Natural killer cell (primary cell): Measurements from ENCODE around the gene TLCD4. TPM values are rescaled to one million over a fixed set of nuclear protein-coding genes. Genes with fewer than 3 reads are reported as not detected.
"Not testable (repeated sequence)": the region's sequence is repeated elsewhere in the genome, so short reads cannot be mapped to it uniquely, and the experiment has no call there.

Experiments
- ATAC-seq, 3 donors: fragments of 150-1000 bp in 2 of 3; fragments of 200-7000 bp in 1 of 3; cut with Tn5 transposase; 1 replicate in 1 of 3; 2 replicates in 2 of 3; pipeline ENCODE4 v1.10.0; 2021; ENCODE audit warnings: mild to moderate bottlenecking in 2 of 3, moderate library complexity in 2 of 3
- DNase-seq, 2 donors: peaks; one replicate each; pipeline versions ENCODE4 v3.0.0 to v3.0.0-alpha.2; 2013 to 2021; ENCODE audit warnings: mixed read lengths in 1 of 2
- H3K27ac ChIP-seq: one replicate; pipeline ENCODE4 v1.5.1; 2013; ENCODE audit warnings: mild to moderate bottlenecking, low read length
- H3K27me3 ChIP-seq: one replicate; pipeline ENCODE4 v1.6.1; 2013; ENCODE audit warnings: low read length; ENCODE audit not compliant: control insufficient read depth, insufficient read depth
- H3K36me3 ChIP-seq: one replicate; pipeline ENCODE4 v1.6.1; 2013; ENCODE audit warnings: low read length; ENCODE audit not compliant: control insufficient read depth, insufficient read depth
- H3K4me1 ChIP-seq: one replicate; pipeline ENCODE4 v1.6.1; 2013; ENCODE audit warnings: low read length; ENCODE audit not compliant: control insufficient read depth, insufficient read depth
- H3K4me3 ChIP-seq: one replicate; pipeline ENCODE4 v1.5.1; 2013; ENCODE audit warnings: low read length
- H3K9me3 ChIP-seq: one replicate; pipeline ENCODE4 v1.6.1; 2013; ENCODE audit warnings: low read length; ENCODE audit not compliant: control insufficient read depth, insufficient read depth
- H3K27ac Mint-ChIP-seq, 2 donors: one replicate each; pipeline ENCODE4 v1.8.0; 2022; ENCODE audit warnings: mild to moderate bottlenecking in 2 of 2, mixed read lengths in 2 of 2, moderate library complexity in 1 of 2
- H3K27me3 Mint-ChIP-seq, 2 donors: one replicate each; pipeline ENCODE4 v1.8.0; 2022; ENCODE audit warnings: low read depth in 2 of 2, mixed read lengths in 2 of 2
- H3K36me3 Mint-ChIP-seq: one replicate; pipeline ENCODE4 v1.8.0; 2022; ENCODE audit warnings: mixed read lengths
- H3K4me1 Mint-ChIP-seq, 2 donors: one replicate each; pipeline ENCODE4 v1.8.0; 2022; ENCODE audit warnings: mixed read lengths in 2 of 2
- H3K4me3 Mint-ChIP-seq: one replicate; pipeline ENCODE4 v1.8.0; 2022; ENCODE audit warnings: mild to moderate bottlenecking, moderate library complexity, mixed read lengths
- H3K9me3 Mint-ChIP-seq, 2 donors: one replicate each; pipeline ENCODE4 v1.8.0; 2022; ENCODE audit warnings: mixed read lengths in 2 of 2
- WGBS: methylation state at CpG from one replicate; pipeline ENCODE4 v1.1.7; 2013; ENCODE audit warnings: missing lambda C conversion rate; ENCODE audit not compliant: insufficient coverage; 5-methylcytosine and 5-hydroxymethylcytosine counted together
- intact Hi-C: fragments of 100-400 bp; cut with micrococcal nuclease; formaldehyde crosslinking; loops from one replicate; pipeline ENCODE4 v1.14.2; 2022
- total RNA-seq, 4 donors: library from RNA; stranded (reverse); fragments of 120-200 nt in 1 of 4; gene quantifications; one replicate each; pipeline versions ENCODE4 v1.2.3 to v1.2.4, GENCODE V29; 2013 to 2022
- TF ChIP-seq, protein P1 (sequence below): fragments of 200-600 bp; IDR thresholded peaks from one replicate; pipeline ENCODE4 v1.8.0; 2022; ENCODE audit warnings: antibody characterized with exemption

TLCD4 gene
- total RNA-seq, 3 donors from 2014 or later (not counting 1 experiment from before 2014, with no cell fraction given) = 0.49 to 0.60 TPM; not detected in 1

DNA sequence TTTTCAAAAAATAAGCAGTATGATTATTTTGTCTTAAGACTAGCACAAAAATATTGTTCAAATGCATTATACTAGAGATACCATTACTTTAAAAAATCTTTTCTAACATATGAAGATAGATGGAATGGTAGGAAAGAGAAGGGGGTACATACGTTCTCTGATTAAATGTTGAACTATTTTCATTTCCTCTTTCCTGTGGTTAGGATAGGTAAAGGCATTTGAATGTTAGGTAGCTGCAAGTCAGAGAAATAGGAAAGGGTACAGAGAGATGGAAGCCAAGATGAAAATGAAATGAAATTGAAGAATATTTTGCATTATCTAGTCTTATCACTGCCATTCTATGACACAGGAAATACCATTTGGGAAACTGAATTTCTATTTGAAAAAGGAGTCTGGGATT lies 28.3 kb downstream of the TLCD4 start:
- no peak overlapping the region for H3K4me3 Mint-ChIP-seq
- H3K27ac Mint-ChIP-seq = no peak overlapping the region
- no peaks in the 10 kb centered on the region for H3K36me3 ChIP-seq
- H3K9me3 ChIP-seq = no peaks in the 10 kb centered on the region
- peaks cover 0 to 7% of the 10 kb centered on the region in 2 donors for H3K27me3 Mint-ChIP-seq
- TF ChIP-seq, protein P1, sequence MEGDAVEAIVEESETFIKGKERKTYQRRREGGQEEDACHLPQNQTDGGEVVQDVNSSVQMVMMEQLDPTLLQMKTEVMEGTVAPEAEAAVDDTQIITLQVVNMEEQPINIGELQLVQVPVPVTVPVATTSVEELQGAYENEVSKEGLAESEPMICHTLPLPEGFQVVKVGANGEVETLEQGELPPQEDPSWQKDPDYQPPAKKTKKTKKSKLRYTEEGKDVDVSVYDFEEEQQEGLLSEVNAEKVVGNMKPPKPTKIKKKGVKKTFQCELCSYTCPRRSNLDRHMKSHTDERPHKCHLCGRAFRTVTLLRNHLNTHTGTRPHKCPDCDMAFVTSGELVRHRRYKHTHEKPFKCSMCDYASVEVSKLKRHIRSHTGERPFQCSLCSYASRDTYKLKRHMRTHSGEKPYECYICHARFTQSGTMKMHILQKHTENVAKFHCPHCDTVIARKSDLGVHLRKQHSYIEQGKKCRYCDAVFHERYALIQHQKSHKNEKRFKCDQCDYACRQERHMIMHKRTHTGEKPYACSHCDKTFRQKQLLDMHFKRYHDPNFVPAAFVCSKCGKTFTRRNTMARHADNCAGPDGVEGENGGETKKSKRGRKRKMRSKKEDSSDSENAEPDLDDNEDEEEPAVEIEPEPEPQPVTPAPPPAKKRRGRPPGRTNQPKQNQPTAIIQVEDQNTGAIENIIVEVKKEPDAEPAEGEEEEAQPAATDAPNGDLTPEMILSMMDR = no peak
- ATAC-seq = no peak
- DNase-seq = no peak
- H3K4me1 Mint-ChIP-seq = no peaks in the 10 kb centered on the region
- intact Hi-C loops = no loop called here
- H3K36me3 Mint-ChIP-seq = no peaks in the 10 kb centered on the region
- no peaks in the 10 kb centered on the region for H3K4me1 ChIP-seq
- no peaks in the 10 kb centered on the region for H3K27me3 ChIP-seq
- no peak overlapping the region for H3K4me3 ChIP-seq
- no peak overlapping the region for H3K27ac ChIP-seq
- no peaks in the 10 kb centered on the region for H3K9me3 Mint-ChIP-seq
- WGBS = 40% methylated on average over 1 of the region's 1 CpG

DNA sequence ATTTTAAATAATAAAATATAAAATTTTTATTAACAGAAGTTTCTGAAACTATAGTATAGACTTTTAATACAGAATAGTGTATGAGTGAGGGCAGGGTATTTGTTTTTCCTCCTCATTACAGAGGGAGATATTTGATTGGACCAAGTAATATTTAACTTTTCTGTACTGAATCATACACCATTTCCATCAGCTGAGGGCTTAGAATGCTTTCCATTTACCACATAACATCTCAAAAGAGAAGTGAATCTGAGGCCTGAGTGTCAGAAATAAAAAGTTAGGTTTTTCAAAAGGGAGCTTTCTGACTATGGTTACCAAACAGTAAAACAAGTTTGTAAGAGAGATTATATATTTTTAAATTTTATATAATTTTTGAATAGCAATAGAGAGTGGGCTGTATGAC lies 29.5 kb downstream of the TLCD4 start:
- TF ChIP-seq, protein P1 = no peak
- Histone ChIP-seq H3K9me3 (no peaks in the 10 kb centered on the region), H3K4me3 (no peak overlapping the region), H3K36me3 (no peaks in the 10 kb centered on the region), H3K27ac (no peak overlapping the region), H3K27me3 (no peaks in the 10 kb centered on the region), H3K4me1 (no peaks in the 10 kb centered on the region)
- Mint-ChIP-seq H3K27me3 (peaks cover 0 to 7% of the 10 kb centered on the region in 2 donors), H3K4me3 (no peak overlapping the region), H3K36me3 (no peaks in the 10 kb centered on the region), H3K9me3 (no peaks in the 10 kb centered on the region), H3K4me1 (no peaks in the 10 kb centered on the region), H3K27ac (no peak overlapping the region)
- ATAC-seq (no peak), DNase-seq (no peak)
- intact Hi-C loops = no loop called here

GRCh38 chr1:95154096-95154495 lies 36.9 kb downstream of the TLCD4 start:
- Mint-ChIP-seq H3K4me1 (no peaks in the 10 kb centered on the region), H3K27me3 (no peaks in the 10 kb centered on the region), H3K9me3 (no peaks in the 10 kb centered on the region), H3K36me3 (no peaks in the 10 kb centered on the region), H3K4me3 (no peak overlapping the region), H3K27ac (no peak overlapping the region)
- ATAC-seq (no peak), DNase-seq (no peak)
- Histone ChIP-seq H3K4me3 (no peak overlapping the region), H3K9me3 (no peaks in the 10 kb centered on the region), H3K4me1 (no peaks in the 10 kb centered on the region), H3K27me3 (no peaks in the 10 kb centered on the region), H3K27ac (no peak overlapping the region), H3K36me3 (no peaks in the 10 kb centered on the region)
- intact Hi-C loops = no loop called here
- TF ChIP-seq, protein P1 = no peak
- whole genome bisulfite sequencing = 57% methylated on average over 1 of the region's 1 CpG

GRCh38 chr1:95165569-95165968 lies 48.4 kb downstream of the TLCD4 start:
- WGBS = 91% methylated on average over 6 of the region's 6 CpGs
- H3K4me1 ChIP-seq, H3K36me3 Mint-ChIP-seq, H3K36me3 ChIP-seq, H3K9me3 ChIP-seq, ATAC-seq, H3K27me3 ChIP-seq, H3K4me1 Mint-ChIP-seq, intact Hi-C loops, DNase-seq, H3K27ac Mint-ChIP-seq, H3K27ac ChIP-seq, H3K27me3 Mint-ChIP-seq, H3K9me3 Mint-ChIP-seq, H3K4me3 Mint-ChIP-seq, H3K4me3 ChIP-seq: not testable (repeated sequence)

Other genes starting within 250 kb of the TLCD4 start
- gene CNN3, start 190.2 kb upstream of the TLCD4 start, total RNA-seq = 1 to 10 TPM in 1 of 3 donors, under 1 TPM in 2; 0.55 to 1.7 (median 0.96) TPM
- gene ALG14, start 44.4 kb upstream of the TLCD4 start, total RNA-seq = 1 to 10 TPM in 2 of 3 donors, under 1 TPM in 1; 0.48 to 2.3 (median 1.1) TPM
- gene RWDD3, start 116.9 kb downstream of the TLCD4 start, total RNA-seq = 10 to 100 TPM in 2 of 3 donors, 1 to 10 TPM in 1; 8.8 to 15.3 (median 15.2) TPM